HG03571 (cell line): ENCODE data around the gene RPAP3.

ENCODE experiments used
- ATAC-seq: cut with Tn5 transposase; IDR thresholded peaks from one replicate; pipeline ENCODE4 v1.9.1; 2021; ENCODE audit not compliant: unreplicated experiment

RPAP3 gene

GRCh38 chr12:47722136-47722834, 16.5 kb upstream of the RPAP3 start:
- ATAC-seq = no peak

- ATAC-seq = no peak
Observed at GRCh38 chr12:47721431-47721973, 15.7 kb upstream of the RPAP3 start.

DNA sequence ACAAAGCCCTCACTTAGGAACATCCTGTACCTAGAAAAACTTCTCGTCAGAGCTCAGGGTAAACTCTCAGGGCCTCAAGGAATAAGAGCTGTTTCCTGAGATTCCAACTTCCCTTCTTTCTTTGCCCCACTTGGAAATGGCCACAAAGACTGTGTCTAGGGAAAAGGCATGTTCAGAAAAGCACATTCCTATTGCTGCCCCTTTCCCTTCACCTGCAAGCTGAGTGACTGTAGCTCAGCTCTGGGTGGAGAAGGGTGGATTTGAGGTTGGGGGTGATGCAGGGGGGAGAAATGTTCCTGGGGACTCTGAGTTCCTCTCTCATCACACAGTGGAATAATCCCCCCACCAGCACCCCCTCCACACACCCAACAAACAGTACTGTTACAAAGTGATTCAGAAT, 12.7 kb upstream of the RPAP3 start:
- ATAC-seq = no peak

- ATAC-seq = no peak
Observed at GRCh38 chr12:47717443-47718193, 11.8 kb upstream of the RPAP3 start.

DNA sequence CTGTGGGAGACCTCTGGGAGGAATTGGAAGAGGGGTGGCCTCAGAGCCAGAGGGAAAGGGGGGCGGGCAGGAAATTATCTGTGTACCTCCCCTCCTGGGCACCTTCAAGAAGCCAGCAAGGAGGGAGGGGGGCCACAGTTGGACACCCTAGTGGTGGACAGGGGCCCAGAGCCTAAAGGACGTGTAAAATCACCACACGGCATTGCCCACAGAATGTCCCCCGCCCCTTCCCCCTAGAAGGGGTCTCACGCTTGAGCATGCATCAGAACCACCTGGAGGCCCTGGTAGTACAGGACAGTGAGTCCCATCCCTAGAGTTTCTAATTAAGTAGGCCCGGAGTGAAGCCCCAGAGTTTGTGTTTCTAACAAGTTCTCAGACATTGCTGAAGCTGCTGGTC, 11.2 kb upstream of the RPAP3 start:
- no peak for ATAC-seq

DNA sequence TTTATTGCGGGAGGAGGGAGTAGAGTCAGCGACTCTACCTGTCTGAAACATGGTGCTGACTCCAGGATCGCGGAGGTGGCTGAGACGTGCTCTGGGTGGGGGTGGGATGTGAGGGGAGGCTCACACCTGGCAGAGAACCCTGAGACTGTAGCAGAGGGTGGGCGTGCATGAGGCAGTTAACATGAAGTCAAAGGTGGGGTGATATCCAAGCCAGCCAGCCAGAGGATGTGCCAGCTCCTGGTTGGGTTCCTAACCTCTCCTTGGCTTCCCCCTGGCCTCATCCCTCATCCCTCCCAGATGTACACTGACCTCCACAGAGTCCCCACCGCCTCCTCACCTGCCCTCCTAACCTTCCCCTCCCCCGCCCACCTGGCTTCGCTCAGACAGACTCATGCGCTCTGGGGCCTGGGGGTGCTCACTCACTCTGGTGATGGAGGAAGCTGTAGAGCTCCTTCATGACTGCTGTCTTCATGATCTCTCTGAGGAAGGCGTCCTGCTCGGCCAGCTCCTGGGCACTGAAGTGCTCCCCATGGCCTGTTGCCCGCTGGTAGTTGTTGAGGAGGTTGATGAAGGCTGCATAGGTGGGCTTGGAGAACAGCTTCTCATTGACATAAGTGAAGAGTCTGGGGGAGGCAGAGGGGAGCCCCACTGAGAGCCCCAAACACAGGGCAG, 10.2 kb upstream of the RPAP3 start:
- no peak for ATAC-seq

GRCh38 chr12:47715393-47715876, 9.6 kb upstream of the RPAP3 start:
- peak; percentile 81 for ATAC-seq

- peak; percentile 13 for ATAC-seq
Observed at GRCh38 chr12:47714826-47715386, 9.1 kb upstream of the RPAP3 start.

- no peak for ATAC-seq
Observed at GRCh38 chr12:47712171-47712570, 6.3 kb upstream of the RPAP3 start.

- no peak for ATAC-seq
Observed at GRCh38 chr12:47711448-47711847, 5.6 kb upstream of the RPAP3 start.

- no peak for ATAC-seq
Observed at GRCh38 chr12:47710278-47710677, 4.4 kb upstream of the RPAP3 start.

- no peak for ATAC-seq
Observed at GRCh38 chr12:47709671-47710070, 3.8 kb upstream of the RPAP3 start.

DNA sequence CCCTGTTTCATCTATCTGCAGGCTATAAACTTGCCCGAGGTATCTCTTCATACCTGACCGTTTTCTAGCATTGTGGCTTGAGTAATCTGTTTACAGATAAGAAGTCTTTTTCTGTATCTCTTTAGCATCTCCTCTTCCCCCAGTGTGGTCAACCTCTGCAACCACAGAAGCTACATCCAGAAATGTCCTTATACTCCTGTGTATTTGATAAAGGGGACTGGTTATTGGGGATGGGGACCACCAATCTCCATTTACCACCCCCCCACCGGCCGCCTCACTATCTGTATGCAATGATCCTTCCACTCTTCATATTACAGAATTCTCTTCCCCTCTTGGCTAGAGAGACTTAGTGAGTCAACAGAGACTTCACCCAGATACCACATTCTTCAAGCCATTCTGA, 3.4 kb upstream of the RPAP3 start:
- no peak for ATAC-seq

GRCh38 chr12:47707905-47708543, 2.2 kb upstream of the RPAP3 start:
- no peak for ATAC-seq

- no peak for ATAC-seq
Observed at GRCh38 chr12:47707355-47707754, 1.5 kb upstream of the RPAP3 start.

- no peak for ATAC-seq
Observed at GRCh38 chr12:47705229-47705565, 633 bp downstream of the RPAP3 start.

GRCh38 chr12:47704719-47705118, 1.1 kb downstream of the RPAP3 start:
- no peak for ATAC-seq

GRCh38 chr12:47700263-47700662, 5.6 kb downstream of the RPAP3 start:
- no peak for ATAC-seq

DNA sequence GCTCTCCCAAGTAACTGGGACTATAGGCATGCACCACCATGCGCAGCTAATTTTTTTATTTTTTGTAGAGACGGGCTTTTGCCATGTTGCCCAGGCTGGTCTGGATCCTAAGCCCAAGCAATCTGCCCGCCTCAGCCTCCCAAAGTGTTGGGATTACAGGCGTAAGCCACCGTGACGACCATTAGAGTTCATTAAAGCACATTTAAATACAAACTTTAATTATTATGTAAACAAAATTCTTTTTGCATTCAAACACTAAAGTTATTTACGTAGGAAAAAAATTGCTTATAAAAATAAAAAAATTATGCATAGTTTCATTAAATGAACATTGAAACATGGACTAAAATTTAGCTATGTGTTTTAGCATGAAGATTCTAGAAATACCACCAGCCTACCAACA, 7.2 kb downstream of the RPAP3 start:
- no peak for ATAC-seq

DNA sequence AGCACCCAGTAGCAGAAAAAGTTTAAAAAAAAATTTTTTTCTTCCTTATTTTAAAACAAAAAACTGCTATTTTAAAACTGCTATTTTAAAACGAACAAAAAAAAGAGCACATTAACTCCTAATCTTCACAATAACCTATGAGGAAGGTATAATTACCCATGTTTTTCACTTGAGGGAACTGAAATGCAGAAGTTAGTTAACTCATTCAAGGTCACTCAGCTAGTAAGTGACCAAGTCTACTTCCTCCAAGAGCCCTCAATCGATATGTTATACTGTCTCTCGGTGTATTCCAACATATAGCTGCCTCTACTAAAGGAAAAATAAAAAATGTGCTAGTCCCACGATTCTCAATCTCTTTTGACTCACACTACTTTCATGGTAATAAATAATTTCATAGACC, 7.8 kb downstream of the RPAP3 start:
- ATAC-seq = no peak

DNA sequence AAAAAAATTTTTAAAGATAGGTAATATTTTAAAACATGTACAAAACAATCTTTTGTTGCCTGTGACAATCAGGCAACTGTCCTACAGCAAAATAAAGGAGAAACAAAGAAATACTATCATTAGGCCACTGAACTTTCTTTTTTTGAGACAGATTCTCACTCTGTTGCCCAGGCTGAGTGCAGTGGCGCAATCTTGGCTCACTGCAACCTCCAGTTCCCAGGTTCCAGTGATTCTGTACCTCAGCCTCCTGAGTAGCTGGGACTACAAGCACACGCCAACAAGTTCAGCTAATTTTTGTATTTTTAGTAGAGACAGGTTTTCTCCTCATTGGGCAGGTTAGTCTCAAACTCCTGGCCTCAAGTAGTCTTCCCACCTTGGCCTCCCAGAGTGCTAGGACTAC, 16.6 kb downstream of the RPAP3 start:
- ATAC-seq = no peak
